HepG2 (cell line): ENCODE results near the gene PSMB10. TPM values are rescaled to one million over a fixed set of nuclear protein-coding genes. Genes with fewer than 3 reads are reported as not detected.

Experiments
- ATF7 ChIP-seq, 2 experiments: fragments of 450-650 bp in 1 of 2; sonication (generic) in 1 of 2; formaldehyde crosslinking in 1 of 2; IDR thresholded peaks; 2 replicates each; pipeline versions ENCODE4 v1.4.0 to v1.6.1; 2016 to 2020; ENCODE audit warnings: antibody characterized with exemption in 1 of 2, mild to moderate bottlenecking in 1 of 2, missing genetic modification reagents in 1 of 2
- CHCHD3 ChIP-seq: sonication (generic); formaldehyde crosslinking; IDR thresholded peaks from 2 replicates; pipeline ENCODE4 v1.8.0; 2022; ENCODE audit warnings: mild to moderate bottlenecking, missing genetic modification reagents, moderate library complexity
- FOXA1 ChIP-seq, 2 experiments: fragments of 450-650 bp in 1 of 2; sonication (generic) in 1 of 2; formaldehyde crosslinking in 1 of 2; IDR thresholded peaks; 2 replicates each; pipeline versions ENCODE4 v1.4.0 to v1.6.1; 2016 to 2020; ENCODE audit warnings: missing genetic modification reagents in 1 of 2
- FOXO4 ChIP-seq: sonication (generic); formaldehyde crosslinking; conservative IDR thresholded peaks from 2 replicates; pipeline ENCODE4 v1.8.1; 2023; ENCODE audit warnings: missing genetic modification reagents
- HOXD1 ChIP-seq: sonication (generic); formaldehyde crosslinking; IDR thresholded peaks from 2 replicates; pipeline ENCODE4 v1.5.0; 2020; ENCODE audit warnings: missing genetic modification reagents
- NR2F2 ChIP-seq: IDR thresholded peaks from 2 replicates; pipeline ENCODE4 v1.6.1; 2012; ENCODE audit warnings: low read depth, inconsistent platforms, borderline replicate concordance
- REST ChIP-seq, 2 experiments: IDR thresholded peaks; 2 replicates each; pipeline ENCODE4 v1.6.1; 2011 to 2012; ENCODE audit warnings: low read length in 2 of 2, borderline replicate concordance in 1 of 2, low read depth in 1 of 2, mild to moderate bottlenecking in 1 of 2, moderate library complexity in 1 of 2
- THAP11 ChIP-seq: IDR thresholded peaks from 2 replicates; pipeline ENCODE4 v1.6.1; 2016; ENCODE audit warnings: missing biosample characterization, missing genetic modification reagents
- ZNF18 ChIP-seq: sonication (generic); formaldehyde crosslinking; IDR thresholded peaks from 2 replicates; pipeline ENCODE4 v1.8.0; 2022; ENCODE audit warnings: mild to moderate bottlenecking, missing genetic modification reagents; ENCODE audit not compliant: insufficient replicate concordance
- ZNF224 ChIP-seq: sonication (generic); formaldehyde crosslinking; IDR thresholded peaks from 2 replicates; pipeline ENCODE4 v1.5.0; 2020; ENCODE audit warnings: mild to moderate bottlenecking, missing genetic modification reagents
- ZNF260 ChIP-seq: sonication (generic); formaldehyde crosslinking; IDR thresholded peaks from 2 replicates; pipeline ENCODE4 v1.4.0; 2020; ENCODE audit warnings: missing genetic modification reagents, low read depth, mild to moderate bottlenecking, borderline replicate concordance
- ZNF296 ChIP-seq: sonication (generic); formaldehyde crosslinking; conservative IDR thresholded peaks from 2 replicates; pipeline ENCODE4 v1.5.0; 2020; ENCODE audit warnings: mild to moderate bottlenecking, missing genetic modification reagents
- ZNF362 ChIP-seq: sonication (generic); formaldehyde crosslinking; IDR thresholded peaks from 2 replicates; pipeline ENCODE4 v1.4.0; 2020; ENCODE audit warnings: missing genetic modification reagents, mild to moderate bottlenecking, borderline replicate concordance
- ZNF510 ChIP-seq: sonication (generic); formaldehyde crosslinking; IDR thresholded peaks from 2 replicates; pipeline ENCODE4 v1.4.0; 2020; ENCODE audit warnings: low read depth, mild to moderate bottlenecking, missing genetic modification reagents
- ZNF75D ChIP-seq: sonication (generic); formaldehyde crosslinking; IDR thresholded peaks from 2 replicates; pipeline ENCODE4 v1.8.1; 2023; ENCODE audit warnings: missing genetic modification reagents, mild to moderate bottlenecking, borderline replicate concordance
- ZNF777 ChIP-seq: sonication (generic); formaldehyde crosslinking; IDR thresholded peaks from 2 replicates; pipeline ENCODE4 v1.4.0; 2020; ENCODE audit warnings: missing genetic modification reagents
- polyA plus RNA-seq, 8 experiments: library from polyadenylated mRNA; depleted of rRNA in 3 of 8; stranded (reverse) in 7 of 8; unstranded in 1 of 8; fragments of >200 nt; fragmentation: Illumina TruSeq in 4 of 8; extraction: Trizol in 4 of 8; gene quantifications; 2 replicates each; pipeline versions ENCODE4 v1.2.1 to v1.2.3, GENCODE V29; 2011 to 2016; ENCODE audit warnings: low read depth in 4 of 8, missing spikeins in 1 of 8, mixed read lengths in 1 of 8; ENCODE audit not compliant: insufficient read depth in 1 of 8
- total RNA-seq, 5 experiments: library from RNA; depleted of rRNA; stranded (reverse); fragments of >200 nt; fragmentation: Illumina TruSeq; extraction: Trizol; gene quantifications; 2 replicates each; pipeline ENCODE4 v1.2.3, GENCODE V29; 2016; ENCODE audit warnings: low read depth in 1 of 5

PSMB10 gene
- total and polyA plus RNA-seq, 2 of the 13 experiments (the other 11 are each of a cell fraction or from before 2014, with no cell fraction given): 12.7 to 65.9 TPM

- no peak for TF ChIP-seq ATF7 (IDR thresholded peaks at IDR 0.05)
- TF ChIP-seq ATF7 (CRISPR knock-in tag; IDR thresholded peaks at IDR 0.05): no peak
- peak; percentile 35; the same call in 1 of the 2 replicates for TF ChIP-seq ZNF296 (CRISPR knock-in tag)
- TF ChIP-seq ZNF224 (CRISPR knock-in tag): peak; percentile 87; the same call in 1 of the 2 replicates
- TF ChIP-seq REST (IDR thresholded peaks at IDR 0.05; ENCODE audit: borderline replicate concordance in 1 of 2, low read depth in 1 of 2, low read length in 2 of 2): no peak
- TF ChIP-seq ZNF75D (CRISPR knock-in tag): no peak
- TF ChIP-seq ZNF260 (CRISPR knock-in tag): peak; percentile 67; the same call in 1 of the 2 replicates
- no peak for TF ChIP-seq ZNF18
- TF ChIP-seq FOXO4 (CRISPR knock-in tag): 0 out of 2 replicates have a peak, but pooled peaks have one; percentile 55
- no peak for TF ChIP-seq THAP11 (CRISPR knock-in tag)
- TF ChIP-seq NR2F2: no peak
- TF ChIP-seq CHCHD3: peak; percentile 86; the same call in 1 of the 2 replicates
- 0 out of 2 replicates have a peak, but pooled peaks have one; percentile 1 for TF ChIP-seq HOXD1
- TF ChIP-seq ZNF510: 0 out of 2 replicates have a peak, but pooled peaks have one; percentile 31
- TF ChIP-seq ZNF777 (CRISPR knock-in tag): 0 out of 2 replicates have a peak, but pooled peaks have one; percentile 28
- no peak for TF ChIP-seq FOXA1 (IDR thresholded peaks at IDR 0.05)
- TF ChIP-seq FOXA1 (CRISPR knock-in tag; IDR thresholded peaks at IDR 0.05): 0 out of 2 replicates have a peak, but pooled peaks have one; percentile 25
- TF ChIP-seq ZNF362: peak; percentile 50; the same call in 1 of the 2 replicates
Observed at GRCh38 chr16:67942510-67943255, 6.0 kb upstream of the PSMB10 start (continued).
